MM.1S (cell line): ENCODE data around the gene DNASE1L3.

Experiments
- EZH2 ChIP-seq: fragments of 300-600 bp; sonication (generic); optimal IDR thresholded peaks from 2 replicates; pipeline ENCODE3; 2017; ENCODE audit warnings: low read depth, mild to moderate bottlenecking, antibody characterized with exemption, low read length, mixed read lengths
- EZH2phosphoT487 ChIP-seq: fragments of 300-600 bp; sonication (generic); IDR thresholded peaks from 2 replicates; pipeline ENCODE4 v1.6.1; 2018; ENCODE audit warnings: antibody characterized with exemption, low read length
- TF ChIP-seq, protein P1 (sequence below): fragments of 300-600 bp; sonication (generic); IDR thresholded peaks from 2 replicates; pipeline ENCODE4 v1.5.1; 2016; ENCODE audit warnings: antibody characterized with exemption, low read length, mixed read lengths

DNA sequence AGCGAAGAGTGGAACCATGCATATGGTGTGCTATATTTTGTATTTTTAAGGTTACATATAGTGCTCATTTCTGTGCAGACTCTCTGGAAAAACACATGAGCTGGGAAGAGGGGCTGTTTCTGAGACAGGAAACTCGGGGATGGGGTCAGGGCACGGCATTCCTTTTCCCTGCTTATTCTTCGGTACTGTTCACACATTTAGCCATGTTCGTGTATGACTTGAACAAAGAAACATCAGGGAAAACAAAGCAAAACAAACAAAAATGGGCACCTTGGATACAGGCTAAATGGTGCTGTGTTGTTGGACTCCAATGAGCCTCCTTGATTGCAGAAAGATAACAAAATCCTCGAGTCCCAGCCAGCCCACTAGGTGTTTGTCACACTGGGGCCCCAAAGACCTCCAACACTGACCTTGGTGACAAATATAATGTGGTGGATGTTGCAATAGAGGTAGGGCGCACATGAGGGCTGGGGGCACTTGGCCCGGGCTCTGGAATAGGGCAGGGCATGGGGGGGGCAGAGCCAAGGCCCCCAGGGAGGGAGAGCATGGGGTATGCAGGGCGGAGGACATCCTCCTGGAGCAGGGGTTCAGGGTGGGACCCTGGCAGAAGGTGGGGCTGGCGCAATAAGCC is 19.3 kb downstream of the DNASE1L3 start:
- TF ChIP-seq, protein P1, sequence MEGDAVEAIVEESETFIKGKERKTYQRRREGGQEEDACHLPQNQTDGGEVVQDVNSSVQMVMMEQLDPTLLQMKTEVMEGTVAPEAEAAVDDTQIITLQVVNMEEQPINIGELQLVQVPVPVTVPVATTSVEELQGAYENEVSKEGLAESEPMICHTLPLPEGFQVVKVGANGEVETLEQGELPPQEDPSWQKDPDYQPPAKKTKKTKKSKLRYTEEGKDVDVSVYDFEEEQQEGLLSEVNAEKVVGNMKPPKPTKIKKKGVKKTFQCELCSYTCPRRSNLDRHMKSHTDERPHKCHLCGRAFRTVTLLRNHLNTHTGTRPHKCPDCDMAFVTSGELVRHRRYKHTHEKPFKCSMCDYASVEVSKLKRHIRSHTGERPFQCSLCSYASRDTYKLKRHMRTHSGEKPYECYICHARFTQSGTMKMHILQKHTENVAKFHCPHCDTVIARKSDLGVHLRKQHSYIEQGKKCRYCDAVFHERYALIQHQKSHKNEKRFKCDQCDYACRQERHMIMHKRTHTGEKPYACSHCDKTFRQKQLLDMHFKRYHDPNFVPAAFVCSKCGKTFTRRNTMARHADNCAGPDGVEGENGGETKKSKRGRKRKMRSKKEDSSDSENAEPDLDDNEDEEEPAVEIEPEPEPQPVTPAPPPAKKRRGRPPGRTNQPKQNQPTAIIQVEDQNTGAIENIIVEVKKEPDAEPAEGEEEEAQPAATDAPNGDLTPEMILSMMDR: no peak
- no peak for TF ChIP-seq EZH2phosphoT487
- no peak for TF ChIP-seq EZH2
